HTERT RPE-1 (cell line): ENCODE results near the gene FGF22.

Experiments
- in situ Hi-C: fragments of 300-500 bp; cut with MboI; formaldehyde crosslinking; loops from 4 replicates; pipeline ENCODE4 v1.14.3; 2020; ENCODE audit warnings: low sequenced_read_pairs

FGF22 gene

DNA sequence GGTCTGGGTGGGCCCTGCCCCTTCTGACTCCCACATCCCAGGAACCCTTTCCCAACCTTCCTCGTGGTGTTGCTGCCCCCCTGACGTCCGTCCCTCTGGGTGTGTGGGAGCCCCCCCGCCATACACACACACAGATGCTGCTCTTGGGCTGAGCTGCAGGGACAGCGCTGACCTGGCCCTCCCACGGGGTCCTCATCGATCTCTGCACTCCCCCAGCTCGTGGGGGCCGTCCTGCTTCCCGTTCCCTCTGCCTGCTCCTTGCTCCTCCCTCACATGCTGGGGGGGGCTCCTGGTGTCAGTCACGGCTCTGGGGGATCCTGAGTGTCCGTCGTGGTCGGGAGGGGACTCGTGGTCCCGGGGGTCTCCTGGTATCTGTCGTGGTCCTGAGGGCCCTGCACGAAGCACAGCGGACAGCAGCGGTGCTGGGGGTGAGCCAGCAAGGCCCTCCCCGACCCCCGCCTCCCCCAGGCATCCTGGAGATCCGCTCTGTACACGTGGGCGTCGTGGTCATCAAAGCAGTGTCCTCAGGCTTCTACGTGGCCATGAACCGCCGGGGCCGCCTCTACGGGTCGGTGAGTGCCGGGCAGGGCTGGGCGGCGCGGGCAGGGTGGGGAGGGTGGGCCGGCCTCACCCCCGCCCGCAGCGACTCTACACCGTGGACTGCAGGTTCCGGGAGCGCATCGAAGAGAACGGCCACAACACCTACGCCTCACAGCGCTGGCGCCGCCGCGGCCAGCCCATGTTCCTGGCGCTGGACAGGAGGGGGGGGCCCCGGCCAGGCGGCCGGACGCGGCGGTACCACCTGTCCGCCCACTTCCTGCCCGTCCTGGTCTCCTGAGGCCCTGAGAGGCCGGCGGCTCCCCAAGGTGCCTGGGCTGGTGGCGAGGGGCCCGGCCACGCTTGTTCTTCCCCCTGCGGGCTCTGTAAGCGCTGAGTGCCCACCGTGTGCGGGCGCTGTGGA lies 3.4 kb downstream of the FGF22 start:
- in situ Hi-C loops: no loop called here

DNA sequence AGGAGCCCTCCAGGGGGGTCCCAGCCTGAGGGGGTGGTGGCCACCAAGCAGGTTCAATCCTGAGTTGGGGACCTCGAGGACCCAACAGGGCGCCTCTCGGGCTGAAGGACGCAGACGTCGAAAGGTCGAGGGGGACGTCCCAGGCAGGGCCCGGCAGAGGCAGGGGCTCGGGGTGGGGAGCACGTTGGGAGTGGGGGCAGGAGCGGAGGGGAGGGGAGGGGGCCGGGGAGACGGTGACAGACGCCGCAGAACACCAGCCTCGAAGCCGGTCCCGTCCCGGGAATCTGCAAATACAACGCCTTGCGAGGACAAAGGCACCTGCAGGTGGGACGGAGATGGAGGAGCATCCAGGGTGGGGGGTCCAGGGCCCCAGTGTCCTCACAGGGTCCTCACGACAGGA lies 4.1 kb downstream of the FGF22 start:
- in situ Hi-C loops: no loop called here

DNA sequence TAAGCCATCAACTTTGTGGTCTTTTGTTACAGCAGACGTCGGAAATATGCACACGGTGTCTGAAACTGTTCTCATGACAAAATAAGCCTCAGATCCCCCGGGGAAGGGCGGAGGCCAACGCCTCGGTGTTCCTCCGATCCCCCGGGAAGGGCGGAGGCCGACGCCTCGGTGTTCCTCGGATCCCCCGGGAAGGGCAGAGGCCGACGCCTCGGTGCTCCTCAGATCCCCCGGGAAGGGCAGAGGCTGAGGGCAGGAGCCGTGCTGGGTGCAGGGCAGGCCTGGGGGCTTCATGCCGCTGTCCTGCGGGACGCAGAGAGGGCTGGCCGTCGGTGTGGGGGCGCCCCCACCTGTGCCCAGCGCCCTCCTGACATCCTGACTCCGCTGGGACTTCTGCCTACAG lies 4.7 kb downstream of the FGF22 start:
- in situ Hi-C loops: no loop called here

DNA sequence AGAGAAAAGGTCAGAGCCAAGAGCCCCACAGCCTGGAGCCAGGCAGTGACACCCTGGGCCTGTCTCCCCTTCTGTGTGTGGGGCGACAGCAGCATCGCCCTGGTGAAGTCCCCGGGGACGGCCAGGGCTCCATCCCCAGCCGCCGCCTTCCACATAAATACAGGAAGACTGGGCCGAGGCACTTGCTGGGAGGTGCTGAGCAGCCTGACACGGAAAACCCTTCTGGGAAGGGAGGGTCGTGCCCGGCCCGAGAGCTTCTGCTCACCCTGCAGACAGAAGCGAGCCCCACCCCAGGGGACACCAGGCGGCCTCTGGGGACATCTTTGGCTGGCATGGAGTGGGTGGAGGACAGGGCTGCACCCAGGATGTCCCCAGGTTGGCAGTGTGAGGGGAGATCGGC lies 5.1 kb downstream of the FGF22 start:
- in situ Hi-C loops: no loop called here

DNA sequence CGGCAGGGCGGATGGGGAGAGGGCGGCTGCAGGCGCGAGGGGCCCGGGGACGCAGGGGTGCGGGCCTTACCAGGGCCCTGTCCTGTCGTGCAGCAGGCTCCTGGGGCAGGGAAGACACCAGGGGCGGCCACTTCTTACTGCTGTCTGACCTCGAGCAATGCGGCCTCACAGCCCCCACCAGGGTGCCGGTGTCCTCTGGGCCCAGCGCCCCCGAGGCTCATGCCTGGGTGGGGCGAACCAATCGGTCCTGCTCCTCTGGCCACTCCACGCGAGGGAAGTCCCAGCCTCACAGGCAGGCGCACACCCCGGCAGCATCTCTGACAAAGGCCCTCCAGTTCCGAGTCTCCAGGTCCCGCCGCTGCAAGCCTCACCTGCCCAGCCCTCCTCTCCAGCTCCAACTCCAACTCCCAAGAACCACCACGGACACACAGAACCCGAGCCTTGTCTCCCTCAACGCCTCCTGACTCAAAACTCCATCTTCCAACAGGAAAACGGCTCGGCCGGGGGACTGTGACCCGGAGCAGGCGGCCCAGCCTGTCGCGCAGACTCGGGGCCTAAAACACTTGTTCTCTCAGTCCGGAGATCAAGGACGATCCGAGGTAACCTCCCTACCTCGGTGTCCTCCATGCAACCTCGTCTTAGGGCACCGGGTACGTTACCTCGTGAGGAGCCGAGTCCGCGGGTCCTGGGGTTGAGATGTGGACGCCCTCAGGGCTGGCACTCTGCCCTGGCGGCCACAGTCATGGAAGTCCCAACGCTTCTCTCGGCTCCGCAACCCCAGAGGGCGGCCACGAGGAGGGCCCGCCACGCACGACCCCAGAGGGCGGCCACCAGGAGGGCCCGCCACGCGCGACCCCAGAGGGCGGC lies 6.5 kb downstream of the FGF22 start:
- in situ Hi-C loops: no loop called here

DNA sequence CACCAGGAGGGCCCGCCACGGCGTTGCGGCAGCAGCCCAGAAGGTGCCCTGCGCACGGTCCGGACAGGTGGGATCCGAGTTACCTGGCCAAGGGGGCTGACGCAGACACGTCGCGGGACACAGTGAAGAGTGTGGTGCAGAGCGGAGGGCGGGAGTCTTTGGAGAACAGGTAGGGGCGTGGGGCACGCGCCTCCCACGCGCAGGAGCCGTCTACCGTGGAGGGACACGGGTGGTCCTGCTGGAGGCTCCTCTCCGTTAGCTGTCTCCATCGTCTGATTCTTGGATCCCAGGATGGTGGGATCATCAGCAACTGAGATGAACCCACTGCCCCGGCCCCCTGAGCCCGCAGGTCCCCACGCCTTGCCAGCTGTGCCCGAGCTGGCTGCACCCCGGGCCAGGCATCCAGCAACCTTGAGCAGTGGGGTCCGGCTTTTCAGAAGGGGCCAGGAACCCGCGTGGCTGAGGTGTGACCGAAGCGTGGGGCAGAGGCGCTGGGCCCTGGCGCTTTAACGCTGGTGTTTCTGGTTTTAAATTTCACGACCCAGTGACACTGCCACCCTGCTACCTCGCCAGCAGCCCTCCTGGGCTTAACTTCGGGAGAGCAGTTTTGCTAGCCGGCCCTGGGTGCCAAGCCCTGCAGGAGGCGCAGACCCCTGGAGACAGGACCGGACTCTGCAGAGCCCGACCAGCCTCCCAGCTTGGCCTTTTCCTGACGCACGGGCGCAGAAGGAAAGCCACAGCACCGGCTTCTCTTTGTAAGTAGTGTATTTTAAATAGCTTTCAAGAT lies 7.3 kb downstream of the FGF22 start:
- in situ Hi-C loops: no loop called here

DNA sequence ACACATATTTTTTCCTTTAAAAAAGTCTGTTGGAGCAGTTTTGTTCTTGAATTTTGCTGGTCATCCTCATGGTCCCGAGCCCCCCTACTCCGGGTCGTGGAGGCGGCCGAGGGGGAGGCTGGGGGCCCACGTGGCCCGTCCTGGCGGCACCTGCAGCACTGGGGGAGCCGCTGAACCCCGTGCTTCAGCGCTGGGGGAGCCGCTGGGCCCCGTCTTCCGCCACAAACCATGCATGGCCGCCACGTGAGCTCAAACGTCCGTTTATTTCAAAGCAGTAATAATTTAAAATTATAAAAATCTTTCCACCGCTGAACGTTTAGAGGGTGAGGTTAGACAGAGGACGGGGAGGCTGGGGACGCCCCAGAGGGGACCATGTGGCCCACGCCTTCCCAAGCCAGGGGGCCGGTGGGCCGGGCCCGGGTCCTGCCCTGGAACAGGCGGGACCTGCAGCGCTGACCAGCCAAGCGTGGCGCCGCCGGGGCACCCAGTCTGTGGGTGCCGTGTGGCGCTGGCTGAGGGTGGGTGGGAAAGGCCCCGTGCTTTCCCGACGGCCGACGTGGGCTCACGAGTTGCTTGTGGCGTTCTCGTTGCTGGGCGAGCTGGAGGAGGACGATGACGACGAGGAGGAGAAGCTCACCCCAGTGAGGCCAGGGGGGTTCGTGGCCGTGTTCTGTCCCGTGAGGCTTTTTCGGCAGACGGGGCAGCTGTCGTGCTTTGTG lies 8.0 kb downstream of the FGF22 start:
- in situ Hi-C loops: no loop called here

DNA sequence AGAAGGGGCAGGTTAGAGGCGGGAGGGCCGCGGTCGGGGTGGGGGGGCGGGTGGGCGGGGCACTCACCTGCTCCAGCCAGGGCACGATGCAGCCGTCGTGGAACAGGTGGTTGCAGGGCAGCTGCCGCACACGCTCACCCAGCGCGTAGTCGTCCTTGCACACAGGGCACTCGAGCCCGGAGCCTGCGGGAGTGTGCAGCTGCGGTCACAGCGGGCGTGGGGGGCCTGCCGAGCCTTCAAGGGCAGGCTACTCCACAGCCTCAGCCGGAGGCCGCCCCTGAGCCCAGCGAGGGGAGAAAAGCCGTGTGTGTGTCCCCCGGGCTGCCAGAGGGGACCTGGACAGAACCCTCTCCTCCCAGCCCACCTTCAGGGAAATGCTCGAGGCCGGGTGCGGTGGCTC lies 8.6 kb downstream of the FGF22 start:
- in situ Hi-C loops: no loop called here

DNA sequence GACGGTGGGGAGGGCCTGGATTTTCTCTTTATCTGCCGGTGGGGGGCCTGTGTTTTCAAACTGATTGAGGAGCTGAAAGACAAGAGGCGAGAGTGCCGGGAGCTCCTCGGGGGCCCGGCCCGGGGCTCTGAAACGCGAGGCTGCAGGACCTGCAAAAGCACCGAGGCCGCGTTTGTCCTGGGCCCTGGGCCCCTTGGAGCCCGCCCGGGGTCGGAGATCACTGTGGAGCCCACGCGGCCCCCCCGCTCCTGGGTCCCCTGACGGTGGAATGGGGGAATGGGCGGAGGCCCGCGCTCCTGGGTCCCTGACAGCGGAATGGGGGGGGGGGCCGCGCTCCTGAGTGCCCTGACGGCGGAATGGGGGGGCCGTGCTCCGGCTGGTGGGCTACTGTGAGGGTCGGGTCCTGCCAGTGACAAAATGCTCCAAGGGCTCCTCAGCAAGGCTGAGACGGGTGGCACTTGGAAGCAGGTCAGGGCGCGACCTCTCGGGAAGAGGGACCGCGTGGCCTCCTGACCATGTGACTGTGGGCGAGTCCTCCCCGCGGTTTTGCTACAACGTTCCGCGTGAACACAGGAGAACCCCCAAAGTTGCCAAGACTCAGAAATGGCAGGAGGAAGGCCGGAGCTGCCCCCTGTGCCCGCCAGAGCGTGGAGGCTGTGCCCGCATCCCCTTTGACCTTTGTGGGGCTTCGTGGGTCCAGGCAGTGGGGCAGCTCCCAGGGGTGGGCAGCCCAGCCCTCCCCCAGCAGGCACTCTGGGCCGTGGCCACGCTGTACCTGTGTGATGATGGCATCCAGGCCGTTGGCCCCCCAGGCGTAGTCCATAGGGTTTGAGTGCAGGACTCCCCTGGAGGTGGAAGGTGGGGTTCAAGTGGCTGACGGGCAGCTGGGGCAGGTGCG lies 9.5 kb downstream of the FGF22 start:
- in situ Hi-C loops: no loop called here

DNA sequence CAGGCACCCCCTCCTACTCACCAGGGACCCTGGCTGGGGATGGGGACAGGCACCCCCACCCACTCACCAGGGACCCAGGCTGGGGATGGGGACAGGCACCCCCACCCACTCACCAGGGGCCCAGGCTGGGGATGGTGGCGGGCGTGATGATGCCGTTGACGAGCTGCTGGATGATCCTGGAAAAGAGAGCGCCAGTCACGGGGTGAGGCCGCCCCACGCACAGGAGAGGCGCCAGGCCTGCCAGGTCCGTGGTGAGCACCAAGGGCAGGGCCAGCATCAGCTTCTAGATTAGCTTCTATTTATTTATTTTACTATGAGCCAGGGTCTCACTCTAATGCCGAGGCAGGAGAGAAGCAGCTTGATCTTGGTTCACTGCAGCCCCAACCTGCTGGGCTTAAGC lies 10.4 kb downstream of the FGF22 start:
- in situ Hi-C loops: no loop called here

DNA sequence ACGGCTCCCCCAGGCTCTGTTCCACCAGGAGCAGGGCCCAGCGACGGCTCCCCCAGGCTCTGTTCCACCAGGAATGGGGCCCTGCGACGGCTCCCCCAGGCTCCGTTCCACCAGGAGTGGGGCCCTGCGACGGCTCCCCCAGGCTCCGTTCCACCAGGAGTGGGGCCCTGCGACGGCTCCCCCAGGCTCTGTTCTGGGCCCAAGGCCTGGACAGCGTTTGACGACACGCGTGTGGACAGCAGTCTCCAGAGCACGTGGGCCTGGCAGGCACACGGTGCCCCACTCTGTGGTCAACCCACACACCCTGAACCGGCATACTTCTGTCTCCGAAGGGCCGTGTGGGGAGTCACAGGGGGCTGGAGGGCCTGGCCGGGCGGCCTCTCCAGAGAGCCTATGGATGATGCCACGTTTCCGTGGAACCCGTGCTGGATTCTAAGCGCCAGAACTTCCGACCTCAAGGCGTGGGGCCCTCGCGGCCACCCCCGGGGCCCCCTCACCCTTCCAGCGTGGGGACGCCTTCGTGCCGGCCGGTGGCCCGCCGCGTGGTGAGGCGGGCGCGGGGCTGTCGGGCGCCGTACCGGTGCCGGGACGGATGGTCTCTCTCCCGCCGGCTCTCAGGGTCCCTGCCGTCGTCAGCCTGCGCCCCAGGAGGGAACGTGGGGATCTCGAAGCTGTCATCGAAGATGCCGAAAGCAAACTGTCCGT lies 11.6 kb downstream of the FGF22 start:
- in situ Hi-C loops: no loop called here

DNA sequence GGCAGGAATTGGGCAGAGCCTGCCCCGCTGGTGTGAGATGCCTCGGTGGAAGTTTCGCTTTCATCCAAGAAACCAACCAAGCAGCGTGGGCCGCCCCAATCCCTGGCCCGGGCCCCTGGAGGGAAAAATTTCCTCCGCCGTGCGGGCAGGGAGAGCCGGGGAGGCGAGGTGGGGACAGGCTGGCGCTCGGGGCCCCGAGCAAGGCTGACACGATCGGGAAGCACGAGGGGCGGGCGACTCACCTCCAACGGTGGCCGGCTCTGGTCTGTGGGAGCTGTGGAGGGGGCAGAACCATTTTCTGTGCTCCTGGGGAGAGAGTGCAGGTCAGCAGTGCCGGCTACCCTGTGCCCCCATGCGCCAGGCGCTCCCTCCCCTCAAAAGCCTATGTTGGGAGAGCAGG lies 12.3 kb downstream of the FGF22 start:
- in situ Hi-C loops: no loop called here

DNA sequence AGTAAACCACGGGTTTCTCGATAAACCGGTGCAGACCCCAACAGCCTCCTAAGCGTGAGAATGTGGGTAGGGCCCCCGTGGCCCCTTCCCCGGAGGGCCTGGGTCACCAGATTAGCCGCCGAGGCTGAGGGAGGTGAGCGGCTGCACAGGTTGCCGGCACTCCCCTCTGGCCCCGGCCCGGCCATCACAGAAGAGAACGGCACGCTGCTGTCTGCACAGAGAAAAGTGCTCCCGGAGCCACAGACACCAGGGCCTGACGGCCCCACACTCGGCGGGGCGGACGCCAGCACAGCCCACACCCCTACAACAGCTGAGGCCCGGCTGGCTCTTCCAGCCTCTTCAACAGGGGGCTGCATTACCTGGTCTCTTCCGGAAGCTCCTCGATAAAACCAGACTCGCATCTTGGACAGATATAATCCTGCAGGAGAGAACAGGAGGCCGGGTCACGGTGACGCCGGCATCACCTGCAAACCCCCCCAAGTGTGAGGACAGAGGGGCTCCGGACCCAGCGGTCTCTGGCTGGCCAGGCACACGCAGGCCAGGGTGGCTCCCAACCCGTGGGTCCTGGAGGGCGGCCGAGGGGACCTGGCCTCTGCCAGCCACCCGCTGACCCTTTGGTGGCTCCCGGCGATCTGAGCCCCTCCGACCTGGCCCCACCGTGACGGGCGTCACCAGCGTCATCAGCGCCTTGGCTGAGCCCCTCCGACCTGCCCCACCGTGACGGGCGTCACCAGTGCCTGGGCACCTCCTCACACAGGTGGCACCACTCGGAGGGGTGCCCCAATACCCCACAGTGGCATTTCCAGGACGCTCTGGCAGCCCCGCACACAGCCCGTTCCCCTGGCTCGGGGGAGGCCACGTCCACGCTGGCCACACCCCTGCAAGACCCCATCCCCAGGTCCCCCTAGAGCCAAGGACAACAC lies 13.0 kb downstream of the FGF22 start:
- in situ Hi-C loops: no loop called here

DNA sequence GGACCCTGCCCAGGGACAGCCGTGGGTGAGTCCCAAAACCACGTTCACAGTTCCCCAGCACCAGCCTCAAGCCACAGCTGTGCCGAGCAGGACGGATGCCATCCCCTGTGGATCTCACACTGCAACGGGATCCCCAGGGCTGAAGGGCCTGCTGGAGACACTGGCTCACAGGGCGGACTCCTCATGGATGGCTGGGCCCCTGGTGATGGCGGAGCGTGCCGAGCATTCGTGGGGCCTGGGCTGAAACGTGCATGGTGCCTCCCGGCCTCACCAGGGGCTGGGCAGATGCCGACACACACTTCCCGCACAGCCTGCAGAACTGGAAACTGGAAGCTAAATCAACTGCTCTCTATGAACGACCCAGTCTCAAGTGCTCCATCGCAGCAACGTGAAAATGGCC lies 13.7 kb downstream of the FGF22 start:
- in situ Hi-C loops: no loop called here

DNA sequence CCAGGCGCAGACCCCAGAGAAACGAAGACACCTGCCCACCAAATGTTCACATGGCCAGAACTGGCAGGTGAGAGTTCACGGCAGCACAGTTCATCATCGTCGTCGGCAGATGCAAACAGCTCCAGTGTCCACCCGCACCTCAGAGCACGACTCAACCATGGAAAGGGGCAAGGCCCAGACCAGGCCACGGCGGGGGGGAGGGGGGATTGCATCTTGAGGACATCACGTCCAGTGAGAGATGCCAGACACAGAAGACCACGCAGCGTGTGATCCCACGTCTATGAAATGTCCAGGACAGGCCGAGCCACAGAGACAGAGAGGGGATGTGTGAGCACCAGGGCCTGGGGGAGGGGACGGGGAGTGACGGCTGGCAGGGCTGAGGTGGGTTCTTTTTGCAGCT lies 16.0 kb downstream of the FGF22 start:
- in situ Hi-C loops: no loop called here

DNA sequence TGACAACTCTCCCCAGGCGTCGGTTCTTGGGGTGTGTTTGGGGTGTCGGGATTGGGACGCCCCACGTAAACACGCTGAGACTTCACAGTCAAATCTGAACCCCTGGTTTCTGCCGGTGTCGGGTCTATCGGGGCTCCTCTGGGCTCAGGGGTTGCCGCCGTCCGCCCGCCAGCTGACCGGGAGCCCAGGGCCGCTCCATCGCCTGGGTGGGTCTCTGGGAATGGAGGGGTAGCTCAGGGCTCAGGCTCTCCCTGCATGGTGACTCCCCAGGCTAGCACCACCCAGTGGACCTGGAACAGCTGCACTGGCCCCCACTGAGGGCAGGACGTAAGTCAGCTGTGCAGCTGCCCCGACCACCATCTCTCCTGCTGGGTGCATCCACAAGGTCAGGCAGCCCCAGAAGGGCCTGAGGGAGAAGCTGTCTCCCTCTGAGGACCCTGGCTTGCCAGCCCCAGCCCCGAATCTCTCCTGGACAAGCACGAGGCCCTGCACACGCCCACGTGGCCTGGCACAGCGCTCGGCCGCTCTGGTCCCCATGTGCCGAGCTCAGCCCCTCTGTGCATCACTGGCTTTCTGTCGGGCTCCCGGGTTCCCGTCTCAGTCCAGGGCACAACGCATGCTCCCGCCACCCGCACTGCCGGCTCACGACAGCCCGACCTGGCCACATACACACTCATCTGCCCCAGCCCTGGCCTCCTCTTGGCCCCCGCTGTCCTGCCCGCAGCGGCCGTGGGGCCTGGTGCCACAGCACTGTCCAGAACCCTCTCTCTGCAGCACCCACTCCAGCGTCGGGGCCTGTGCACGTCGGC lies 17.3 kb downstream of the FGF22 start:
- in situ Hi-C loops: no loop called here

DNA sequence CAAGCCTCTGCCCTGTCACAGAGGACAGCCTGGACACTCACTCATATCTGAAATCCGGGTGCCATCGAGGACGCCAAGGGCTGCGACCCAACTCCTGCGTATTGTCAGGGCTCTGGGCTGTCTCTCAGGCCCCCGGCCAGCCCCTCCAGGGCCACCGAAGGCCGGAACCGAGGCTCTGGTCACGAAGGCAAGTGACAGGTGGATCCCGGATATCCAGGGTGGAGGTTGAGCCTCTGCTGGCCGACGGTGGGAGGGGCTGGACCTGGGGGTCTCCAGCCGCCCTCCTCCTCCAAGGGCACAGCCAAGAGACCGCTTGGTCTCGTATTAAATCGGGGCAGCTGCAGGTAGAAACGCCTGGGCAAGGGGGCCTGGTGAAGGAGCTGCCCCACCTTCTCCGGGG lies 17.9 kb downstream of the FGF22 start:
- in situ Hi-C loops: no loop called here
